EL (cell line): ENCODE measurements around the gene GSTT2.
"Not testable (repeated sequence)": the region's sequence is repeated elsewhere in the genome, so short reads cannot be mapped to it uniquely, and the experiment has no call there.

ENCODE experiments used
- DNase-seq: peaks from one replicate; pipeline ENCODE4 v3.0.0-alpha.2; 2016

Gene GSTT2

DNA sequence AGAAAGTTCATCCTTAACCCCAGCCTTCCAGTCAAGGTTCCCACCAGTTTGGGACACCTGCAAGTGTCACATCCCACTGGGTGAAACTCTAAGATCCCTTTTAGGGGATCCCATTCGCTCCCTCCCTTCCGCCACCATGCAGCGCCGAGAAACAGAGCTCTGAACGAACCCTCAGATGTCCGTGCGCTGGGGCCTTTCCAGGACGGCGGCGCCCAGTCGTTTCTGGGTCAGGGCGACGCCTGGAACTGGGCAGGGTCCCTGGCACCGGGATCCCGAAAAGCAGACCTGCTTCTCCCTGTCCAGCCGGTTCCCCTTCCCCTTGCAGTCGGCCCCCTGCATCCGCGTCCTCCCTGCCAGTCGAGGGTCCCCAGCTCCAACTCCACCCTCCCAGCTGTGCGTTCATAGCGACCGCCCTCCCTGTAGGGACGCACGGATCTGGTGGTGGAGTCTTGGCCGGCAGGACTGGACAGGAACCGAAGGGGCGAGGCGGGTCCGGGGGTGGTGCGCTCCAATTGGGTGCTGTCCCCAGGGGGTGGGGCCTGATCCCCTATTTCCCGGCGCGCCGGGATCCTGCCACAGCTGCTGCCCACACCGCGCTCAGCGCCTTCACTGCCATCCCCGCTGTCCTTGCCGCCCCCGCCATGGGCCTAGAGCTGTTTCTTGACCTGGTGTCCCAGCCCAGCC lies at the start of gene GSTT2:
Gene GSTT2, plus strand, starts transcription at position 578 of the 684 bp plus-strand sequence.
- not testable (repeated sequence) for DNase-seq

DNA sequence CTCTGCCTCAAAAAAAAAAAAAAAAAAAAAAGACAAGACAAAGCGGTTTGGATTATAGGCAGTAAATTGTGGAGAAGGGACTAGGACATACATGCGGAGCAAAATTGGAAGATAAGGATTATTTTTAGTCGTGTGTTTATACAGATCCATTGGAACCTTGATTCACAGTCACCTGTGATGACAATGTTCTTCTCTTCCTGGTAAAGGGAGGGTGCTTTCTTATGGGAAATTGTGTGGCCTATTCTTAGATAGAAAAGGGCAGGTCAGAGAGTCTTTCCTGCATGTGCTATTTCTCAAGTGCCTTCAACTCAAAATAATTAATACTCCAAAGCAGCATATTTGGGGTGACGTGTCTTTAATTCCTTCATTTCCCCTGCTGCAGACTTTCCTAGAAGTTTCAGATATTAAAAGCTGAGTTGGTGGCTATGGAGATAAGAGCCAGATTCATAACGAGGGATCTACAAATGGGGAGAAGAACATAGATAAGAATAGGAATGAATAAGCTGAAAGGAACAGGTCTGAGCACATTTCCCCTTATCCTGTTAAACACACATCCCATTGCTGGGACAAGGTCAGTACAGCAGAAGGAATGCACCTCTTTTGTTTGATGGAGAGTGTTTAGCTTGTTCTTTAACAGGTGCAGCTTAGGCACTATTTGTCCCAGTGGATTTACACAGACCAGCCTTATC lies 41.5 kb upstream of the GSTT2 start:
- no peak for DNase-seq

DNA sequence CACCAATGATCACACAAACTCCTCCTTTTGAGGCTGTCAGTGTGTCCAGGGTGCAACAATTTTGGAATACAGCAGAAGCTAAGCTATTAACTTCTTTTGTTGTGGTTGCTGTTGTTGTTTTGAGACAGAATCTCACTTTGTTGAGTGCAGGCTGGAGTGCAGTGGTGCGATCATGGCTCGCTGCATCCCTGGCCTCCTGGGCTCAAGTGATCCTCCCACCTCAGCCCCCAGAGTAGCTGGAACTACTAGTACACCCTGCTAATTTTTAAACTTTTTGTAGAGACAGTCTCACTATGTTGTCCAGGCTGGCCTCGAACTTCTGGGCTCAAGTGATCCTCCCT lies 40.9 kb upstream of the GSTT2 start:
- no peak for DNase-seq

DNA sequence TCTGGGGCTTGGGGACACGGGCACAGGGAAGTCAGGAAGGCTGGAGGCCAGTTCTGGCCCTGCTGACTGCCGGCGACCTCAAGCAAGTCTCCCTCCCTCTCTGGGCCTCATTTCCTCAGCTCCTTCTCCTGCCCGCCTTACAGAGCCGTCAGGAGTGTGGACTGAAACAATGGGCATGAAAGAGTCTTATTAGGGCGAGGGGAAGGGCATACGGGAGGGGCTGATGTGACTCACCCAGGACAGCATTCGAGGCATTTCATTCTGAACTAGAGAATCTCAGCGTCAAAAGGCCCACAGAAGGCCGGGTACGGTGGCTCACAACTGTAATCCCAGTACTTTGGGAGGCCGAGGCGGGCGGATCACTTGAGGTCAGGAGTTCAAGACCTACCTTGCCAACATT lies 39.8 kb upstream of the GSTT2 start:
- not testable (repeated sequence) for DNase-seq

DNA sequence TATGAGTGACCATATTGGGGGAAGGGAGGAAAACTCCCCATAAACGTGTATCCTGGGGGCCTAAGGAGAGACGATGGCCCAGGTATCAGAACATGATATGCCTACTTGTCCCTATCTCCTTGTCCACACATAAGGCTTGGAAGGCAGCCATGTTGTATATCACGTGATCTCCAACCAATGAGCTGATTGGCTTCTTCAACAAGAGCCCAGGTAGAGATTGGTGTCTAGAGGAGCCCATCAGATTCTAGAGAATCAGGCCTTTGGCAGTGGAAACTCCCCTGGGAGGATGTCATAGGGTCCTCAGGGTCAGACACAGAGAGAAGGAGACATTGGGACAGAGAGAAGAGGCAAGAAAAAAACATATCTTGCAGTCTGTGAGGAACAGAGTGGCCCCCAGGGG lies 32.5 kb upstream of the GSTT2 start:
- not testable (repeated sequence) for DNase-seq

DNA sequence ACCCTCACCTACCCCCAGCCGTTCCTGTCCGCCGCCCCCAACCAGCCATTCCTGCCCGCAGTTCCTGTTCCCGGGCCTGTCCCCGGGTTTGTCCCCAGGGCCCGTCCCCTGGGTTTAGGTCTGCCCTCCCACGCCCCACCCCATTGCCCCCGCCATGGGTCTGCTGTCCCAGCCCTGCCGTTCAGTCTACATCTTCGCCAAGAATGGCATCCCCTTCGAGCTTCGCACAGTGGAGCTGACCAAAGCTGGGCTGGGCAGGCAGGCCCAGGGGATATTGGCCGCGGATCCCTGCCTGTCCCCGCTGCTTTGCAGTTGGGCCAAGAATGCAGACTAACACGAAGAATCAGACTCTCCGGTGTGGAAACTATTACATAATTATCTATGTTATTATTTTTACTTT lies 30.2 kb upstream of the GSTT2 start:
- DNase-seq: not testable (repeated sequence)

DNA sequence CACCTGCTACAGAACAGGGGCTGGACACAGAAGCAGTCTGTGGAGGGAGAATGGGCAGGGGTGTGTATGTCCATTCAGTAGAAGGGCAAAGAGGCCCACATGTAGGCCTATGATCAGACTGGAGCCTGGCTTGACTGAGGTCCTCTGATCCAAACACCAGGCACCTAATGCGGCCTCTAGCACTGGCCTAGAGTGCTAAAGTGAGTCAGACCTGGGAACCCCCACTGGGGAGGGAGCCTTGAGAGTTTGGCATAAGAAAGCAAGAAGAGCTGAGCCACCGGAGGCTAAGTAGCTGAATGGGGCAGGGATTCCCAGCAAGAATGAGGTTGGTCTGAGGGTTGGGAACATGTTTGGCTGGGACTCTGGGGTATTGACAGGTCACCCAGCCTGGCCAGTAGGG lies 28.6 kb upstream of the GSTT2 start:
- peak; percentile 25 for DNase-seq

DNA sequence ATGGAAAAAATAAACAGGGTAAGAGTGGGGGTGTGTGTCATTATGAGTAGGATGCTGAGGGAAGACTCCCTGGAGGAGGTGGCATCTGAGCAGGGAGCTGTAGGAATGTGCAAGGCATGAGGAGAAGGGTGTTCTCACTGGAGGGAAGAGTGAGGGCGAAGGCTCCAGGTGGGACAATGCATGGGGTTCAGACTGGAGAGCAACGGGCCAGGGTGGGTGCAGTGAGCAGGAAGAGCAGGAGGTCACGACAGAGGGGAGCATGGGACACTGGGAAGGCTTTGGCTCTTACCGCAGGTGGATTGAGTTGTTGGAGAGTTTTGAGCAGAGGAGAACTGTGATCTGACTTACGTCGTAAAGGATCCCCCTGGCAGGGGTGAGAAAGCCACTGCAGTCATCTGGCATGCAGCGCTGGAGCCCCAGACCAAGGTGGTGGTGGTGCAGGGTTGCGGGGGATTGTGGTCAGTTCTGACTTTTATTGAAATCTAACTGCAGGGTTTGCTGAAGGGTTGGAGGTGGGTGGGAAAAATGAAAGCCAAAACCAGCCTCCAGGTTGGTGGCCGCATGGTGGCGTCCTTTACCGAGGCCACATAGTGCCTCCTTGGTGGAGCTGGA lies 27.0 kb upstream of the GSTT2 start:
- DNase-seq: not testable (repeated sequence)

DNA sequence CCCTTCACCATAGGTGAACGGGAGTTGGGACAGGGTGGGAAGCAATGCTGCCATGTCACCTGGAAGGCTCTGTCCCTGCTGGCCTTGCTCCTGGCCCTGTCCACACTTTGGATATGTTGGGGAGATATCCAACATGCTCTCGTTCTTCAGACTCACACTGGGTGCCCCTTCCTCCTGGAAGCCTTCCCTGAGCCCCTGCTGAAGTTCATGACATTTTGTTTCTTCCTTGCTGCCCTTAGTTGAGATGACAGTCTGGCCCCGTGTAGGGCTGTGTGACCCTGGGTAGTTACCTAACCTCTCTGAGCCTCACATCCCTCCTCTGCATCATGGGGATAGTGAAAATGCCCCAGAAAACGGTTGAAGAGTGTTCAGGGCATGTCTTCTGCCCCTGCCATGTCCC lies 26.4 kb upstream of the GSTT2 start:
- not testable (repeated sequence) for DNase-seq

DNA sequence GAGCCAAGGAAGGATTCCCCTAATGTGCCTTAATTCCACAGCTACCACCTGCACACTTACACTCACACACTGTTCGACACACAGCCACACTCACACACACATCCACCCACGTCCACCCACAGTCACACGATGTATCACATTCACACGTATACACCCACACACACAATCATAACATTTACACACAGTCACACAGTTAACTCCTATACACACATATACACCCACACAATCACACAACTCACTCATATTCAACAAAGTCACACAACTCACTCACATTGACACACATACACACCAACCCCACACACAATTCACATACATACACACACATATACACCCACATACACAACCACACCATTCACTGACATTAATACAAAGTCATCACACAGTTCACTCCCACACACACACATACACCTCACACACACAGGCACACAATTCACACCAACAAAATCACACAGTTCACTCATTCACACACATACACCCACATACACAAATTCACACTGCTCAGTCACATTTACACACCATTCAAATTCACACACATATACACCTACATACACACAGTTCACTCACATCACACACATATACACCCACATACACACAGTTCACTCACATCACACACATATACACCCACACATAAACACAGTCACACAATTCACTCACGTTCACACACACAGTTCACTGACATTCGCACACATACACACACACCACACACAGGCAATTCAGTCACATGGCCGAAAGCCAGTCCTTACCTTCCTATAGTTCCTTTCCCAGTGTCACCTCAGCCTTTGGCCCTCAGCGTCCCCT lies 25.5 kb upstream of the GSTT2 start:
- not testable (repeated sequence) for DNase-seq

DNA sequence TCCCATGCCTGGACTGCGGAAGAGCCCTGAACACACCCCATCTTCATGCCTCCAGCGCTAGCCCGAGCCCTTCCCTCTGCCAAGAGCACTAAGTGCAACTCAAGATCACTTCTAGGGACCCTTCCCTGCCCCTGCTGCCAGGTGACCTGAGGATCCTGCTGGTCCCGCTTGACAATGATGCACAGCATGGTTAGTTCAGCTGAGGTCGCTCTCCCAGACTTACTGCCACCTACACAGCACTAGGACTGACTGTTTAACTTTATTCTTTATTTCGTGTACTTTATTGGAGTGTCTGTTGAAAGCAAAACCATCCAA lies 25.0 kb upstream of the GSTT2 start:
- DNase-seq: not testable (repeated sequence)

DNA sequence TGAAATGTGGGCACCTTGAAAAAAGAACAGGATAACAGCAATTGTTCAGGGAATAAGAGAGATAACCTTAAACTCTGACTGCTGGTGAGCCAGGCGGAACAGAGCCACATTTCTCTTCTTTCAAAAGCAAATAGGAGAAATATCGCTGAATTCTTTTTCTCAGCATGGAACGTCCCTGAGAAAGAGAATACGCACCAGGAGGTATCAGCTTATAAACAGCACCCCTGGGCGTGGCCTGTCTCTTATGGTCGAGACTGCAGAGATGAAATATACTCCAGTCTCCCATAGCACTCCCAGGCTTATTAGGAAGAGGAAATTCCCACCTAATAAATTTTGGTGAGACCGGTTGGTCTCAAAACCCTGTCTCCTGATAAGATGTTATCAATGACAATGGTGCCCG lies 24.0 kb upstream of the GSTT2 start:
- not testable (repeated sequence) for DNase-seq

DNA sequence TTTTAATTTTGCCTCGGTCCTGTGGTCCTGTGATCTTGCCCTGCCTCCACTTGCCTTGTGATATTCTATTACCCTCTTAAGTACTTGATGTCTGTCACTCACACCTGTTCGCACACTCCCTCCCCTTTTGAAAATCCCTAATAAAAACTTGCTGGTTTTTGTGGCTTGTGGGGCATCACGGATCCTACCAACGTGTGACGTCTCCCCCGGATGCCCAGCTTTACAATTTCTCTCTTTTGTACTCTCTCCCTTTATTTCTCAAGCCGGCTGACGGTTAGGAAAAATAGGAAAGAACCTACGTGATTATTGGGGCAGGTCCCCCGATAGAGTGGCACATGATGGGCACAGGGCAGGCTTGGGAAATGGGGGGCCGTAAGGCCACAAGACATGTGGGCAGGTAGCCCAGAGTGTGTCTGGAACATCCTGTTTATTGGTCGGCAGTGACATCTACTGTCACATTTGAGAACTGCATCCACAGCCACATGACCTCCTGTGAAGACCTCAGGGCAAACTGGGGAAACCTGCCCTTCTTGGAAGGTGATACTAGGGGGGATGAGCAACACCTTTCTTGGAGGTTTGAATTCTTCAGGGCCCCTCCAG lies 23.5 kb upstream of the GSTT2 start:
- DNase-seq: peak; percentile 67

DNA sequence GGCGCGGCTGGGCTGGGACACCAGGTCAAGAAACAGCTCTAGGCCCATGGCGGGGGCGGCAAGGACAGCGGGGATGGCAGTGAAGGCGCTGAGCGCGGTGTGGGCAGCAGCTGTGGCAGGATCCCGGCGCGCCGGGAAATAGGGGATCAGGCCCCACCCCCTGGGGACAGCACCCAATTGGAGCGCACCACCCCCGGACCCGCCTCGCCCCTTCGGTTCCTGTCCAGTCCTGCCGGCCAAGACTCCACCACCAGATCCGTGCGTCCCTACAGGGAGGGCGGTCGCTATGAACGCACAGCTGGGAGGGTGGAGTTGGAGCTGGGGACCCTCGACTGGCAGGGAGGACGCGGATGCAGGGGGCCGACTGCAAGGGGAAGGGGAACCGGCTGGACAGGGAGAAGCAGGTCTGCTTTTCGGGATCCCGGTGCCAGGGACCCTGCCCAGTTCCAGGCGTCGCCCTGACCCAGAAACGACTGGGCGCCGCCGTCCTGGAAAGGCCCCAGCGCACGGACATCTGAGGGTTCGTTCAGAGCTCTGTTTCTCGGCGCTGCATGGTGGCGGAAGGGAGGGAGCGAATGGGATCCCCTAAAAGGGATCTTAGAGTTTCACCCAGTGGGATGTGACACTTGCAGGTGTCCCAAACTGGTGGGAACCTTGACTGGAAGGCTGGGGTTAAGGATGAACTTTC lies 18.7 kb upstream of the GSTT2 start, which contains the start of gene GSTT2B:
Gene GSTT2B, minus strand, starts transcription at position 112 of the 688 bp plus-strand sequence. Its CDS starts 64 bp downstream, at position 48.
- DNase-seq: not testable (repeated sequence)

DNA sequence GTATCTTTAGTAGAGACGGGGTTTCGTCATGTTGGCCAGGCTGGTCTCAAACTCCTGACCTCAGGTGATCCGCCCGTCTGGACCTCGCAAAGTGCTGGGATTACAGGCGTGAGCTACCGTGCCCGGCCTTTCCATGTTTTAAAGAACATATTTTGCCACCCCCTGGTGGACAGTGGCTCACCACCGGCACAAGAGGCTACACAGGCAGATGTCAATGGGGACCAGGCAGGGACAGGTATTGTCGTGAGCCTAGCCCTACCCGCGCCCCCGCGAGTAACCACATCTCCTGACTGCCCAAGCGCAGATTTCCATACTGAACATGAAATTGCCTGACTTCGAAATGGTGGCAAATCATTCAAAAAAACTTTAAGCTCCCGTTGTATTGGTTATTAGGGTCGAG lies 13.8 kb upstream of the GSTT2 start:
- DNase-seq: not testable (repeated sequence)

DNA sequence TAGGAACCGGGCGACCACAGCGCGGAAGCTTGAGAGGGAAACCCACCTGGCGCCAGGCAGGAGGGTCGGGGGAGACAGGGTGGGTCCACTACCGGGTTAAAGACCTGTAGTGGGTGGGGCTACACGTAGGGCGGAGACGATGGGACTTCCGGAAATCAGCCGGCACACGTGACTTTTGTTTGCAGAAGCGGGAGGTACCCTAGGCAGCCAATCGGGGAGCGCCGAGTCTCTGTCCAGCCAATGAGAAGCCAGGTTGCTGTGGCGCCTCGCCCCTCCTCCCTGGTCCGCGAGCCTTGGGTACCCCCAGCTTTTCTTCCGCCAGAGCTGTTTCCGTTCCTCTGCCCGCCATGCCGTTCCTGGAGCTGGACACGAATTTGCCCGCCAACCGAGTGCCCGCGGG lies 13.4 kb upstream of the GSTT2 start, which contains the start of gene DDTL:
Gene DDTL, plus strand, starts transcription at position 321 of the 400 bp plus-strand sequence. Its CDS starts 27 bp downstream, at position 348.
- not testable (repeated sequence) for DNase-seq

DNA sequence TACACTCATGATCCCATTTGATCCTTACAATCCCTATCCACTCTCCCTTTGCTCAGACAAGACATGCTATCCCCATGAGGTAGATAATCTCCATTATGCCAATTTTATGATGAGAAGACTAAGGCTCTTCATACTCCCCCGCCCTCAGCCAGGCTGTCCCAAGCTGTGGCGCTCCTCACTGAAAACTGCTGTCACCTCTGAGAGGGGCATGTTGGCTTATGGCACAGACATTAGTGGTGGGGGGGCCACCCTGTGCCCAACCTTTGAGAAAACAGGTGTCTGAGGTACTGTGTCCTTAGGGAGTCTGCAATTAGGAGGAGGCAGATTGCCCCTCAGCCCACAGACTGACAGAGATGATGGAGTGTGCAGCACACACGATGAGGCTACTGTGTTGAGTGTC lies 10.9 kb upstream of the GSTT2 start:
- no peak for DNase-seq

DNA sequence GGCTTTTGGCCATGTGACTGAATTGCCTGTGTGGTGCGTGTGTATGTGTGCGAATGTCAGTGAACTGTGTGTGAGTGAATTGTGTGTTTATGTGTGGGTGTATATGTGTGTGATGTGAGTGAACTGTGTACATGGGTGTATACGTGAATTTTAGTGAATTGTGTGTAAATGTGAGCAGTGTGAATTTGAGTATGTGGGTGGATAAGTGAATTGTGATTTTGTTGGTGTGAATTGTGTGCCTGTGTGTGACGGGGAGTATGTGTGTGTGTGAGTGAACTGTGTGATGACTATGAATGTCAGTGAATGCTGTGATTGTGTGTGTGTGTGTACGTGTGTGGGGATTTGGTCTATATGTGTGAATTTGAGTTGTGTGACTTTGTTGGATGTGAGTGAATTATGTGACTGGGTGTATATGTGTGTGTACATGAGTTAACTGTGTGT lies 9.7 kb upstream of the GSTT2 start:
- no peak for DNase-seq

DNA sequence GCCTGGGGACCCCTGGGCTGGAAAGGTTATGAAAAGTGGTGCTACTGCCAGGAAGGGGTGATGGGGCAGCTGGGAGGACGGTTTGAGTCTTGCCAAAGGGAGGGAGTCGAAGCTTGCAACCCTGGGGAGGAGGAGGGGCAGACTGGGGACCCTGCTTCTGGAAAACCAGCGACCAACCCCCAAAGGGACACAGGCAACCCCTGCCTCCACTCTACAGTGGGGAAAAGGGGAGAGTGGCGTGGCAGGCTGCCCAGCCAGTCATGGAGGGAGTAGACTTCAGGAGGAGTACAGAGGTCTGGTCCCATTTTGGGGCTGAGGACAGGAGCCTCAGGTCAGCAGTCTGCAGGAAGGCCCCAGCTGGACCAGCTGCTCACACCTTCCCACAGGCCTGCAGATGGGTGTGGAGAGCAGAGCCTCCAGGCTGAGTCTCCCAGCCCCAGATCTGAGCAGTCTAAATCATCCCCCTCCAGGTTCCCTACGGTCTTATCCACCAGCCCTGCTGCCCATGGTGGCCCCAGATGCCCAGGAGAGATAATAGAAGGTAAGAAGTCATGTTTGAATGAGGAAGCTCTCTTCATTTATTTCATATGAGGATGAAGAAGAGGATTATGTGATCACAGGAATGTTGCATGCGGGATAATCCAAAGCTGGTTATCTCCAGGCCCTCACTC lies 9.0 kb upstream of the GSTT2 start:
- no peak for DNase-seq

DNA sequence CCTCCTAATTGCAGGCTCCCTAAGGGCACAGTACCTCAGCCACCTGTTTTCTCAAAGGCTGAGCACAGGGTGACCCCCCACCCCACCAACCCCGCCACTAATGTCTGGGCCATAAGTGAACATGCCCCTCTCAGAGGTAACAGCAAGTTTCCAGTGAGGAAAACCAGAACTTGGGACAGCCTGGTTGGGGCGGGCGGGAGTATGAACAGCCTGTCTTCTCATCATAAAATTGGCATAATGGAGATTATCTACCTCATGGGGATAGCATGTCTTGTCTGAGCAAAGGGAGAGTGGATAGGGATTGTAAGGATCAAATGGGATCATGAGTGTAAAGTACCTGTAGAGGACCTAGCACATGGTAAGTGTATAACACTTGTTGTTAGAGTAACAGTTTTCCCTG lies 8.0 kb upstream of the GSTT2 start:
- not testable (repeated sequence) for DNase-seq

DNA sequence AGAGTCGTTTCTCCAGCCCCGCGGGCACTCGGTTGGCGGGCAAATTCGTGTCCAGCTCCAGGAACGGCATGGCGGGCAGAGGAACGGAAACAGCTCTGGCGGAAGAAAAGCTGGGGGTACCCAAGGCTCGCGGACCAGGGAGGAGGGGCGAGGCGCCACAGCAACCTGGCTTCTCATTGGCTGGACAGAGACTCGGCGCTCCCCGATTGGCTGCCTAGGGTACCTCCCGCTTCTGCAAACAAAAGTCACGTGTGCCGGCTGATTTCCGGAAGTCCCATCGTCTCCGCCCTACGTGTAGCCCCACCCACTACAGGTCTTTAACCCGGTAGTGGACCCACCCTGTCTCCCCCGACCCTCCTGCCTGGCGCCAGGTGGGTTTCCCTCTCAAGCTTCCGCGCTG lies 5.6 kb upstream of the GSTT2 start, which contains the start of gene DDT:
Gene DDT, minus strand, starts transcription at position 97 of the 400 bp plus-strand sequence. Its CDS starts 27 bp downstream, at position 70.
- not testable (repeated sequence) for DNase-seq
